ENCODE data around the gene PMFBP1. TPM values are rescaled to one million over a fixed set of nuclear protein-coding genes. Genes with fewer than 3 reads are reported as not detected.

The PMFBP1 gene
- polyA plus RNA-seq, 1 donor from 2014 or later = 1.0 TPM

DNA sequence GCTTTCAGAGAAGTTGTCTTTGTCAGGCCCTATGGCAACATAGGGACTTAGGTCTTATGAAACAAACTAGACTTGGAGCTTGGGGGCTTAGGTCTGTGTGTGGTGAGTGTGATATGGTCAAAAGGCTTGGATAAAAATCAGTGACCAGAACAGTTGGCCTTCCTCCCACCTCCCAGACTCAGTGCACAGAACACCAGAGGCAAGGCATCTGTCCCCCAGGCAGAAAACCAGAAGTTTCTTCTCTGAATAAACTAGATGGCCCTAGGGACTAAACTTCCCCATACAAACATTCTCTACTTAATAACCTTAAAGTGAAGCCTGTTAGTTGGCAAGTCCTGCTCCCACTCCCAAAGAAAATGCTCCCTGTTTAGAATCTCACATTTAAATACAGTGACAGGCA lies 39.2 kb upstream of the PMFBP1 start:
- Histone ChIP-seq H3K79me2 (replicated peaks; ENCODE audit: insufficient read depth, low read length) (no peaks in the 10 kb centered on the region), H3K36me3 (ENCODE audit: insufficient read depth, low read length) (no peaks in the 10 kb centered on the region), H3K9me3 (ENCODE audit: low read length) (peaks cover 6% of the 10 kb centered on the region), H3K4me3 (ENCODE audit: low read length) (no peak overlapping the region), H3F3A (ENCODE audit: insufficient read depth, low read length, poor library complexity, severe bottlenecking) (no peaks in the 10 kb centered on the region), H3K27ac (ENCODE audit: low read length) (no peak overlapping the region), H4K20me1 (ENCODE audit: insufficient read depth) (no peaks in the 10 kb centered on the region), H2AFZ (ENCODE audit: low read depth, low read length) (no peak overlapping the region), H3K4me2 (ENCODE audit: low read length) (no peak overlapping the region), H3K9ac (ENCODE audit: low read length) (no peak overlapping the region), H3K9me2 (ENCODE audit: insufficient read depth, low read length) (no peaks in the 10 kb centered on the region), H3K27me3 (ENCODE audit: insufficient read depth, low read depth, low read length) (no peaks in the 10 kb centered on the region)
- TF ChIP-seq TAF1 (IDR thresholded peaks at IDR 0.05; ENCODE audit: low read depth) (no peak), EZH2 (IDR thresholded peaks at IDR 0.05; ENCODE audit: borderline replicate concordance, insufficient read depth, low read length, poor library complexity, severe bottlenecking) (no peak), SMC3 (conservative IDR thresholded peaks at IDR 0.05; ENCODE audit: poor library complexity) (no peak), POLR2AphosphoS5 (IDR thresholded peaks at IDR 0.05) (no peak), RAD21 (conservative IDR thresholded peaks at IDR 0.05) (no peak), EP300 (conservative IDR thresholded peaks at IDR 0.05; ENCODE audit: poor library complexity, severe bottlenecking) (no peak), MXI1 (conservative IDR thresholded peaks at IDR 0.05; ENCODE audit: poor library complexity, severe bottlenecking) (no peak)
- TF ChIP-seq, protein P1, sequence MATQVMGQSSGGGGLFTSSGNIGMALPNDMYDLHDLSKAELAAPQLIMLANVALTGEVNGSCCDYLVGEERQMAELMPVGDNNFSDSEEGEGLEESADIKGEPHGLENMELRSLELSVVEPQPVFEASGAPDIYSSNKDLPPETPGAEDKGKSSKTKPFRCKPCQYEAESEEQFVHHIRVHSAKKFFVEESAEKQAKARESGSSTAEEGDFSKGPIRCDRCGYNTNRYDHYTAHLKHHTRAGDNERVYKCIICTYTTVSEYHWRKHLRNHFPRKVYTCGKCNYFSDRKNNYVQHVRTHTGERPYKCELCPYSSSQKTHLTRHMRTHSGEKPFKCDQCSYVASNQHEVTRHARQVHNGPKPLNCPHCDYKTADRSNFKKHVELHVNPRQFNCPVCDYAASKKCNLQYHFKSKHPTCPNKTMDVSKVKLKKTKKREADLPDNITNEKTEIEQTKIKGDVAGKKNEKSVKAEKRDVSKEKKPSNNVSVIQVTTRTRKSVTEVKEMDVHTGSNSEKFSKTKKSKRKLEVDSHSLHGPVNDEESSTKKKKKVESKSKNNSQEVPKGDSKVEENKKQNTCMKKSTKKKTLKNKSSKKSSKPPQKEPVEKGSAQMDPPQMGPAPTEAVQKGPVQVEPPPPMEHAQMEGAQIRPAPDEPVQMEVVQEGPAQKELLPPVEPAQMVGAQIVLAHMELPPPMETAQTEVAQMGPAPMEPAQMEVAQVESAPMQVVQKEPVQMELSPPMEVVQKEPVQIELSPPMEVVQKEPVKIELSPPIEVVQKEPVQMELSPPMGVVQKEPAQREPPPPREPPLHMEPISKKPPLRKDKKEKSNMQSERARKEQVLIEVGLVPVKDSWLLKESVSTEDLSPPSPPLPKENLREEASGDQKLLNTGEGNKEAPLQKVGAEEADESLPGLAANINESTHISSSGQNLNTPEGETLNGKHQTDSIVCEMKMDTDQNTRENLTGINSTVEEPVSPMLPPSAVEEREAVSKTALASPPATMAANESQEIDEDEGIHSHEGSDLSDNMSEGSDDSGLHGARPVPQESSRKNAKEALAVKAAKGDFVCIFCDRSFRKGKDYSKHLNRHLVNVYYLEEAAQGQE (IDR thresholded peaks at IDR 0.05; ENCODE audit: borderline replicate concordance) = no peak
- TF ChIP-seq, protein P2, sequence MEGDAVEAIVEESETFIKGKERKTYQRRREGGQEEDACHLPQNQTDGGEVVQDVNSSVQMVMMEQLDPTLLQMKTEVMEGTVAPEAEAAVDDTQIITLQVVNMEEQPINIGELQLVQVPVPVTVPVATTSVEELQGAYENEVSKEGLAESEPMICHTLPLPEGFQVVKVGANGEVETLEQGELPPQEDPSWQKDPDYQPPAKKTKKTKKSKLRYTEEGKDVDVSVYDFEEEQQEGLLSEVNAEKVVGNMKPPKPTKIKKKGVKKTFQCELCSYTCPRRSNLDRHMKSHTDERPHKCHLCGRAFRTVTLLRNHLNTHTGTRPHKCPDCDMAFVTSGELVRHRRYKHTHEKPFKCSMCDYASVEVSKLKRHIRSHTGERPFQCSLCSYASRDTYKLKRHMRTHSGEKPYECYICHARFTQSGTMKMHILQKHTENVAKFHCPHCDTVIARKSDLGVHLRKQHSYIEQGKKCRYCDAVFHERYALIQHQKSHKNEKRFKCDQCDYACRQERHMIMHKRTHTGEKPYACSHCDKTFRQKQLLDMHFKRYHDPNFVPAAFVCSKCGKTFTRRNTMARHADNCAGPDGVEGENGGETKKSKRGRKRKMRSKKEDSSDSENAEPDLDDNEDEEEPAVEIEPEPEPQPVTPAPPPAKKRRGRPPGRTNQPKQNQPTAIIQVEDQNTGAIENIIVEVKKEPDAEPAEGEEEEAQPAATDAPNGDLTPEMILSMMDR (IDR thresholded peaks at IDR 0.05; ENCODE audit: poor library complexity, severe bottlenecking) = no peak

- no peak overlapping the region for H2AFZ ChIP-seq (ENCODE audit: low read depth, low read length)
- no peaks in the 10 kb centered on the region for H4K20me1 ChIP-seq (ENCODE audit: insufficient read depth)
- H3K27ac ChIP-seq (ENCODE audit: low read length) = no peak overlapping the region
- no peaks in the 10 kb centered on the region for H3K36me3 ChIP-seq (ENCODE audit: insufficient read depth, low read length)
- H3F3A ChIP-seq (ENCODE audit: insufficient read depth, low read length, poor library complexity, severe bottlenecking) = no peaks in the 10 kb centered on the region
- H3K4me3 ChIP-seq (ENCODE audit: low read length) = no peak overlapping the region
- no peaks in the 10 kb centered on the region for H3K79me2 ChIP-seq (replicated peaks; ENCODE audit: insufficient read depth, low read length)
- no peaks in the 10 kb centered on the region for H3K9me2 ChIP-seq (ENCODE audit: insufficient read depth, low read length)
- H3K27me3 ChIP-seq (ENCODE audit: insufficient read depth, low read depth, low read length) = no peaks in the 10 kb centered on the region
- no peak overlapping the region for H3K4me2 ChIP-seq (ENCODE audit: low read length)
- H3K9ac ChIP-seq (ENCODE audit: low read length) = no peak overlapping the region
- TF ChIP-seq, protein P2 (IDR thresholded peaks at IDR 0.05; ENCODE audit: poor library complexity, severe bottlenecking) = no peak
- no peak for TF ChIP-seq SMC3 (conservative IDR thresholded peaks at IDR 0.05; ENCODE audit: poor library complexity)
- no peak for TF ChIP-seq EP300 (conservative IDR thresholded peaks at IDR 0.05; ENCODE audit: poor library complexity, severe bottlenecking)
- TF ChIP-seq, protein P1 (IDR thresholded peaks at IDR 0.05; ENCODE audit: borderline replicate concordance) = no peak
- no peak for TF ChIP-seq POLR2AphosphoS5 (IDR thresholded peaks at IDR 0.05)
- no peak for TF ChIP-seq TAF1 (IDR thresholded peaks at IDR 0.05; ENCODE audit: low read depth)
- TF ChIP-seq EZH2 (IDR thresholded peaks at IDR 0.05; ENCODE audit: borderline replicate concordance, insufficient read depth, low read length, poor library complexity, severe bottlenecking) = no peak
- no peak for TF ChIP-seq MXI1 (conservative IDR thresholded peaks at IDR 0.05; ENCODE audit: poor library complexity, severe bottlenecking)
- TF ChIP-seq RAD21 (conservative IDR thresholded peaks at IDR 0.05) = no peak
- peaks cover 5% of the 10 kb centered on the region for H3K9me3 ChIP-seq (ENCODE audit: low read length)
Observed at GRCh38 chr16:72210555-72210954, 38.6 kb upstream of the PMFBP1 start.
